GM18867 (cell line): ENCODE data around the gene BCAS3.

Experiments used
- ATAC-seq: cut with Tn5 transposase; IDR thresholded peaks from one replicate; pipeline ENCODE4 v1.9.1; 2021; ENCODE audit warnings: mild to moderate bottlenecking, moderate library complexity; ENCODE audit not compliant: unreplicated experiment

The BCAS3 gene

GRCh38 chr17:61386251-61386650 lies 708.6 kb downstream of the BCAS3 start:
- no peak for ATAC-seq

- ATAC-seq = no peak
Observed at GRCh38 chr17:61387011-61387410, 709.4 kb downstream of the BCAS3 start.

GRCh38 chr17:61387511-61388305 lies 710.1 kb downstream of the BCAS3 start:
- ATAC-seq = no peak

- ATAC-seq = no peak
Observed at GRCh38 chr17:61388561-61389356, 711.1 kb downstream of the BCAS3 start.

- ATAC-seq = no peak
Observed at GRCh38 chr17:61389670-61390478, 712.2 kb downstream of the BCAS3 start.

- no peak for ATAC-seq
Observed at GRCh38 chr17:61390479-61390791, 712.8 kb downstream of the BCAS3 start.

DNA sequence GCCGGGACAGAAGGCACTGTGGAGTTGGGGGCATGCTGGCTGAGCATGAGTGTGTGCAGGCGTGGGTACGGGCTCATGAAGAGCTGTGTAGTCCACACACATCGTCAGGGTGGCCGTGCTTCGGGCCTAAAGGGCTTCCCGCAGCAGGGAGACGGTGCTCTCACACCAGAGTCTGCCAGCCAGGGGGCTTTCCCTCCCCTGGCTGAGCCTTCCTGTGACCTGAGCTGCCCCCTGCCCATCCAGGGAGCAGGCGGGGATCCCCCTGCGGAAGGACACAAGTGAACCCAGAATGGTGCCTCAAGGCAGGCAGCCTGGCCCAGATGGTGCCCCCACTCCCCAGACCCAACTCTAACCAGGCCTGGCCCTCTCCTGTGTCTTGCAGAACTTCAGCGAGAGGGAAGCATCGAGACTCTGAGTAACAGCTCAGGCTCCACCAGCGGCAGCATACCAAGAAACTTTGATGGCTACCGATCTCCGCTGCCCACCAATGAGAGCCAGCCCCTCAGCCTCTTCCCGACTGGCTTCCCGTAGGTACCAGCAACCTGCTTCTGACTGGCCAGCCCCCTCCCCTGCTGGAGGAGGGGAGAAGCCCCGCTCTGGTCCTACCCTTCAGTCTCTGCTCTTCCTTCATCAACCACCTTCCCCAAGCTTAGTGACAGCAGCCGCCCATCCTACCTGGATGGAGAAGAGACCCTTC lies 714.1 kb downstream of the BCAS3 start:
- ATAC-seq = no peak

DNA sequence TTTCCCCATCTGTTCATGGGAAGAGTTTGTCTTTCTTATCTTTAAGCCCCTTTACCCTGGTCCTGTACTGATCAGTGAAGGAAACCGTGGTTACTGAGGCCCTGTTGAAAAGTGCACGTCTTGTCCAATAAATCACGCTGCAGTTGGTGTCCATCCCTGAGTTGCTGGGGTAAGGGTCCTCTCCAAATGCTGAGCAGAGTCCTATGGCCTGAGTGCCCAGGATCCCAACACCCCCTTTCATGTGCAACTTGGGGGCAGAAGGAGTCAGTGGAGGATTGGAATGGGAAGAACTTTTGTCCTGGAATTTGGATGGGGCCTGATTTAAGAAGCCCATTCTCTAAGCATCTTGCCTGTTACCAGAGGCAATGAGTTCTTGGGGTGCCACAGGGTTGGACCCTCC lies 715.0 kb downstream of the BCAS3 start:
- no peak for ATAC-seq

- ATAC-seq = no peak
Observed at GRCh38 chr17:61393550-61393903, 715.9 kb downstream of the BCAS3 start.

DNA sequence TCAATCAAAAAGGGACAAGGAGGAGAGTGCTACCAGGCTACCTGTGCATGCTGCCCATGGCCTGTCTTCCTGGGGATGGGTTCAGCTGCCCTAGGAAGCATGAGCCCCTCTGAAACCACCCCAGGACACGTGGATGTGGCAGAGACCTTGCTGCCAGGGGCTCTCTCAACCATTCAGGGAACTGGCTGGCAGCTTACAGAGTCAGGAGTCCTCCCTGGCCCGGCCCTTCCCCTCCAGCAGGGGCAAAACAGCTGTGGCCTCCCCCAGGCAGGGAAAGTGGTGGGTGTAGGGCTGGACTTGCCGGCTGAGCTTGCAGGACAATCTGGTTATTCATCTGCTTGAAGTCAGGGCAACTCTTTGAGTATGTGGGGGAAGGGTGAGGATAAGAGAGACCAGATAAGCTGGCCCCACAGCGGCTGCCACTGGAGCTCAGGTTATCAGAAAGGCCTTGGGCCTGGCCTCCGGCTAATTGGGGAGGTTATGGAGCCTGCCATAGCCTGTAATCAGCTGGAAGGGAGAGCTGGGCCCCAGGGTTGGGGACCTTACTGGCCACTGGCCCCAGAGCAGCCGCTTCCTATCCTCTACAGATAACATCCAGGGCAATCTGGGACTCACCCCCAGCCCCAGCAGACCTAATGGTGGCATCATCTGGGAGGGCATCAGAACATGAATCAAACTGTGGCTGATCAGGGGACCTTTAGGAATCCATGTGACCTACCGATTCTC lies 716.4 kb downstream of the BCAS3 start:
- ATAC-seq = no peak

DNA sequence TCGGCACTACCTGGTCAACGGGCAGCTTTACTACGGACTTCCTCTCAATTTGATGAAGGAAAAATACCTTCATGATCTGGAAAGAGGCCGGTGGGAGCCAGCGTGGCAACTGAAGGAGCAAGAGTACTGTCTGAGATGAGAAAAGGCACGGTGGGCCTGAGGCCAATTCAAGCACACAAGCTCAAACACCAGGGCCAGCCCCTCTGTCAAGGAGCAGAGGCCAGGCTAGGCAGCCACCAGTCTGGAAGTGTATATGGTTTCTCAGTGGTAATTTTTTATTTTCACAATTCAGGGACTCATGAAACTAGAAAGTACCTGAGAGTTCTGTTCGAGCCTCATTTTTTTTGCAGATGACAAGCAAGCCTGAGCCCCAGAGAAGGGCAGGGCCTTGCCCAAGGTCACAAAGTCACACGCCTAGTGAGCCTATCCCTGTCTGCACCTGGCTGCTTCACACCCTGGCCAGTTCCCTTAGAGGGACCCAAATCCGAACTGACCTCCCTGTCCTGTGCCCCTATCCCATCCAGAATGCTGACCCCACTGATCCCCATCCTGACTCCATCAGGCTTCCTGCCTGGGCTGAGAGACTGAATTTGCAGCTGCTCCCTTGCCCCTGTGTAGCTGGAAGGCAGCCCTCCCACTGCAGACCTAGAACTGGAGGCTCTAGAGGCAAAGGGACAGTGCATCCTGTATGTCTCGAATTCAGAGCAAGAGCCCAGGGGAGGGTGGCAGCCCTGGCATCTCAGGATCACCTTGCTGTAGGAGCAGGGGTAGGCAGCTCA lies 717.2 kb downstream of the BCAS3 start:
- no peak for ATAC-seq

DNA sequence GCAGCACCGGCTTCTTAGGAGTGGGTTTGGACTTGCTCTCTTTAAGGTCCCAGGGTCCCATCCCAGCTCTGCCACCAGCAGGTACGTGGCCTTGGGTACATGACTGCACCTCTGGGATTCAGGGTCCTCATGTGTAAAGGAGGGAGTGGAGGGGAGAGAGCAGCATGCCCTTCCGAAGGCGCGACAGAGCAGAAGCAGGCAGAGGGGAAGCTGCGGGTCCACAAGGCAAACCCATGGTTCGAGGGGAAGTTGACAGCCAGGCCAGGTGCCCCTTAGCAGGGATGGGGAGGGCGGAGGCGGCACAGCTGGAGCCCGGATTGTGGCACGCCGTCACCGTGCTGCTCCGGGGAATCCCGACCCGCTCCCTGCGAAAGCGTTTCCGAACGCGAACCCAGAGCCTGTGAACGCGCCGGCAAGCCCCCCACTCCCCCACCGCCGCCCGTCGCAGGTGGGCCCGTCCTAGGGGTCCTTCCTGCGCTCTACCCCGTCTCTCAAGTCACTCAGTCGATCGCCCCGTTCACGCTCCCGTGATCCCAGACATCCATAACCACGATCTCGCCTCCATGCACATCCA lies 717.8 kb downstream of the BCAS3 start:
- ATAC-seq = no peak

GRCh38 chr17:61395983-61396585 lies 718.4 kb downstream of the BCAS3 start:
- ATAC-seq = no peak

DNA sequence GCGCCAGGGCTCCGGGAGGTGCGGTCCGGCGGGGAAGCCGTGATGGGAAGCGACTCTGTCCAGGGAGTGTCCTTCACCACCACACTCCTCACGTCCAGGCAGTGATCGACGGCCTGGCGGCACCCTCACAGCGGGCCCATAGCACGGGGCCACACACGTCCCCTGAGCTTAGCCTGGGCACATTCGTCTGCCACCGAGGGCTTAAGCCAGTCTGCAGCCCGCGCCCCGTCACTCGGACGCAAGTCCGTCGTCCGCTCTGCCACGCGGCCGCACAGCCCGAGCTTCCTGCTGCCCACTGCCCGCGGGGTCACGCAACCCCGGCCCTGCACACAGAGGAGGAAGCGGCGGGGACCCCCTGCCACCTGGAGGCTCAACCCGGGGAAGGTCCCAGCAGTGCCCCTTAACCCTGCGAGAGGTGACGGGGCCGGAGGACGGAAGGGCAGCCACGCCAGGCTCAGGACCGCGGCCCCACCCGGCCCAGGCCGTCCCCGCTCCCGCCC lies 719.0 kb downstream of the BCAS3 start:
- no peak for ATAC-seq

DNA sequence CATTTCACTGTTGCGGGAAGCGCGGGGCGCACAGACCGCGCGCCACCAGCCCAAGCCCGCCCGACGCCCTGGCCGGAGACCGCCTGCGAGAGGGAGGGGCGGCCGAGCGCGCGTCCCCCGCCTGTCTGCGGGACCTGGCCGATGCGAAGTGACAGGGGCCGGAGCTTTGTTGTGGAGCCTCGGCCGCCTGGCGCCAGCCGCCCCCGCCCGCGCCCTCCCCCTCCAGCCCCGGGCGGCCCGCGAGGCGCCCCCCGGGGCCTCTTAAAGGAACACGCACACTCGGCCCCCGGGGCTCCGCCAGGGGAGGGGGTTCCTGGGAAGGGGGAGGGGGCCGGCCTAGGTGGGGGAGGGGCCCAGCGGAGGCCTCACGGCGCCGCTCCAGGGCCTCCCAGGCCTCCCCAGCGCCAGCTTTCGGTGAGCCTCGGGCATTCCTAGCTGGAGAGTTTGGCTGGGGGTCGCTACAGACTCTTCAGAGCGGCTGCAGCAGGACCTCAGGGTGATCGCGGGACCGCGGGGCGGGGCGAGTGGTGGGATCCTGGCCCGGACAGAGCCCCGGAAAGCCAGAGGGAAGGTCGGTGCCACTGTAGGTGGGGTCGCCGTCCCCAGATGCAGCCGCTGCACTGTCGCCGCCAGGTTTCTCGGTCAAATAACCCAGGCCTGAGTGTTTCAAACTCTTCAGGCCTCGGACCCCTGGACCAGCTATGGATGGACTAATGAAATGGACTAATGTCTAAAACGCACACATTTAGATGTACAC lies 719.6 kb downstream of the BCAS3 start:
- ATAC-seq = no peak

GRCh38 chr17:61398721-61399130 lies 721.1 kb downstream of the BCAS3 start:
- ATAC-seq = no peak

- ATAC-seq = no peak
Observed at GRCh38 chr17:61399131-61400065, 721.7 kb downstream of the BCAS3 start, which contains the start of gene TBX2. Gene TBX2, plus strand, starts transcription at chr17:61399843. Its CDS starts 334 bp downstream, at chr17:61400177.
